IMR-90 (cell line): ENCODE measurements around the gene CBFA2T3.
"Not testable (repeated sequence)": the region's sequence is repeated elsewhere in the genome, so short reads cannot be mapped to it uniquely, and the experiment has no call there.

Source experiments
- CEBPB ChIP-seq: IDR thresholded peaks from 2 replicates; pipeline ENCODE4 v1.6.1; 2012; ENCODE audit warnings: low read depth, low read length, improper control_type of control experiment
- CTCF ChIP-seq: conservative IDR thresholded peaks from 2 replicates; pipeline ENCODE4 v1.5.1; 2012; ENCODE audit warnings: mild to moderate bottlenecking, low read depth, low read length, improper control_type of control experiment
- FOS ChIP-seq: fragments of 150-350 bp; IDR thresholded peaks from 2 replicates; pipeline ENCODE4 v1.6.1; 2016; ENCODE audit warnings: low read depth, low read length
- POLR2A ChIP-seq: IDR thresholded peaks from 2 replicates; pipeline ENCODE4 v1.6.1; 2012; ENCODE audit warnings: mild to moderate bottlenecking, low read depth, low read length
- RAD21 ChIP-seq: IDR thresholded peaks from 2 replicates; pipeline ENCODE4 v1.6.1; 2012; ENCODE audit warnings: low read length, improper control_type of control experiment

- TF ChIP-seq CEBPB, FOS, RAD21, POLR2A, CTCF: not testable (repeated sequence)
Measured at GRCh38 chr16:88894266-88894665, 82.7 kb downstream of the CBFA2T3 start.
